ENCODE measurements around the gene SLC25A40. TPM values are rescaled to one million over a fixed set of nuclear protein-coding genes. Genes with fewer than 3 reads are reported as not detected.
"Not testable (repeated sequence)": the region's sequence is repeated elsewhere in the genome, so short reads cannot be mapped to it uniquely, and the experiment has no call there.

The SLC25A40 gene
- total RNA-seq, 2 experiments from 2014 or later = 9.4 to 11.1 TPM

GRCh38 chr7:87822056-87822455, 54.1 kb downstream of the SLC25A40 start:
- H3K4me1 ChIP-seq (ENCODE audit: insufficient read depth, low read length); H3K27me3 ChIP-seq (ENCODE audit: control insufficient read depth in 1 of 2, insufficient read depth in 2 of 2, low read length in 2 of 2); H3K27me3 Mint-ChIP-seq; H3K36me3 ChIP-seq (ENCODE audit: insufficient read depth, low read length); ATAC-seq (ENCODE audit: poor library complexity); H3K4me3 ChIP-seq (ENCODE audit: low read length); POLR2A ChIA-PET; H3K27ac ChIP-seq (ENCODE audit: low read depth in 1 of 2, low read length in 2 of 2); H3K4me1 Mint-ChIP-seq (ENCODE audit: low read depth); CTCF ChIA-PET; intact Hi-C loops (cut with DNase I, micrococcal nuclease); H3K4me3 Mint-ChIP-seq; H3K27ac Mint-ChIP-seq; H3K36me3 Mint-ChIP-seq (ENCODE audit: low read depth); DNase-seq: not testable (repeated sequence)
- peaks cover 12% of the 10 kb centered on the region for H3K9me3 Mint-ChIP-seq
- H3K9me3 ChIP-seq (ENCODE audit: control insufficient read depth in 1 of 2, insufficient read depth in 1 of 2, low read length in 2 of 2) = peaks cover 11 to 14% of the 10 kb centered on the region in 2 experiments

DNA sequence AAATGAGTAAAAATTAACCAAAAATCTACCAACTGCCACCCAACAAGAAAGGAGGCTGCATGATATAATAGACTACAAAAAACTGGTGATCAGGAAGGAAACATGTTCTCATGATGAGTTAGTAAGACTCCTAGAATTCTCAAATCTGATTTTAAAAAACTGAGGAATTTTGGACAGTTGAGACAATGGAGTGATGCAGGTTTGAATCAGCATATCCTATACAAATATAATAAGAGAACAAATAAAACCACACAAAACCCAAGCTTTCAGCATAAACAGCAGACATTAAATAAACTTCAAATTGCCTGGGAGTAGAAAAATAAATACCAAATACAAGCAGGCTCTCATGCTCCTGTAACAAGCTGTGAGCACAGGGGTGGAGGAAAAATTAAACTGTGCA, 57.8 kb downstream of the SLC25A40 start:
- ATAC-seq (ENCODE audit: poor library complexity) = no peak
- Histone ChIP-seq H3K36me3 (ENCODE audit: insufficient read depth, low read length) (no peaks in the 10 kb centered on the region), H3K27ac (ENCODE audit: low read depth in 1 of 2, low read length in 2 of 2) (no peak overlapping the region), H3K4me1 (ENCODE audit: insufficient read depth, low read length) (no peaks in the 10 kb centered on the region), H3K4me3 (ENCODE audit: low read length) (no peak overlapping the region), H3K9me3 (ENCODE audit: control insufficient read depth in 1 of 2, insufficient read depth in 1 of 2, low read length in 2 of 2) (no peaks in the 10 kb centered on the region), H3K27me3 (ENCODE audit: control insufficient read depth in 1 of 2, insufficient read depth in 2 of 2, low read length in 2 of 2) (no peaks in the 10 kb centered on the region)
- no peak for DNase-seq
- Mint-ChIP-seq H3K4me1 (ENCODE audit: low read depth) (no peaks in the 10 kb centered on the region), H3K9me3 (no peaks in the 10 kb centered on the region), H3K4me3 (no peak overlapping the region), H3K36me3 (ENCODE audit: low read depth) (no peaks in the 10 kb centered on the region), H3K27ac (no peak overlapping the region), H3K27me3 (peaks cover 5% of the 10 kb centered on the region)
- intact Hi-C loops (cut with DNase I, micrococcal nuclease) = no loop called here
- ChIA-PET CTCF (no interaction called here), POLR2A (no interaction called here)
- TF ChIP-seq, protein P1, sequence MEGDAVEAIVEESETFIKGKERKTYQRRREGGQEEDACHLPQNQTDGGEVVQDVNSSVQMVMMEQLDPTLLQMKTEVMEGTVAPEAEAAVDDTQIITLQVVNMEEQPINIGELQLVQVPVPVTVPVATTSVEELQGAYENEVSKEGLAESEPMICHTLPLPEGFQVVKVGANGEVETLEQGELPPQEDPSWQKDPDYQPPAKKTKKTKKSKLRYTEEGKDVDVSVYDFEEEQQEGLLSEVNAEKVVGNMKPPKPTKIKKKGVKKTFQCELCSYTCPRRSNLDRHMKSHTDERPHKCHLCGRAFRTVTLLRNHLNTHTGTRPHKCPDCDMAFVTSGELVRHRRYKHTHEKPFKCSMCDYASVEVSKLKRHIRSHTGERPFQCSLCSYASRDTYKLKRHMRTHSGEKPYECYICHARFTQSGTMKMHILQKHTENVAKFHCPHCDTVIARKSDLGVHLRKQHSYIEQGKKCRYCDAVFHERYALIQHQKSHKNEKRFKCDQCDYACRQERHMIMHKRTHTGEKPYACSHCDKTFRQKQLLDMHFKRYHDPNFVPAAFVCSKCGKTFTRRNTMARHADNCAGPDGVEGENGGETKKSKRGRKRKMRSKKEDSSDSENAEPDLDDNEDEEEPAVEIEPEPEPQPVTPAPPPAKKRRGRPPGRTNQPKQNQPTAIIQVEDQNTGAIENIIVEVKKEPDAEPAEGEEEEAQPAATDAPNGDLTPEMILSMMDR (IDR thresholded peaks at IDR 0.05) = no peak

- H3K27me3 Mint-ChIP-seq = peaks cover 5% of the 10 kb centered on the region
- H3K27ac Mint-ChIP-seq = no peak overlapping the region
- no peaks in the 10 kb centered on the region for H3K9me3 Mint-ChIP-seq
- H3K36me3 Mint-ChIP-seq (ENCODE audit: low read depth) = no peaks in the 10 kb centered on the region
- ChIA-PET POLR2A (no interaction called here), CTCF (no interaction called here)
- Histone ChIP-seq H3K4me1 (ENCODE audit: insufficient read depth, low read length) (no peaks in the 10 kb centered on the region), H3K9me3 (ENCODE audit: control insufficient read depth in 1 of 2, insufficient read depth in 1 of 2, low read length in 2 of 2) (no peaks in the 10 kb centered on the region), H3K4me3 (ENCODE audit: low read length) (no peak overlapping the region), H3K27me3 (ENCODE audit: control insufficient read depth in 1 of 2, insufficient read depth in 2 of 2, low read length in 2 of 2) (no peaks in the 10 kb centered on the region), H3K27ac (ENCODE audit: low read depth in 1 of 2, low read length in 2 of 2) (no peak overlapping the region), H3K36me3 (ENCODE audit: insufficient read depth, low read length) (no peaks in the 10 kb centered on the region)
- no peak for DNase-seq
- TF ChIP-seq, protein P1 (IDR thresholded peaks at IDR 0.05) = no peak
- ATAC-seq (ENCODE audit: poor library complexity) = no peak
- intact Hi-C loops (cut with DNase I, micrococcal nuclease) = no loop called here
- H3K4me3 Mint-ChIP-seq = no peak overlapping the region
- H3K4me1 Mint-ChIP-seq (ENCODE audit: low read depth) = no peaks in the 10 kb centered on the region
Measured at GRCh38 chr7:87816389-87816788, 59.8 kb downstream of the SLC25A40 start.

GRCh38 chr7:87810726-87811125, 65.4 kb downstream of the SLC25A40 start:
- ChIA-PET CTCF (no interaction called here), POLR2A (no interaction called here)
- H3K9me3 Mint-ChIP-seq = no peaks in the 10 kb centered on the region
- Histone ChIP-seq H3K4me3 (ENCODE audit: low read length) (no peak overlapping the region), H3K27ac (ENCODE audit: low read depth in 1 of 2, low read length in 2 of 2) (no peak overlapping the region), H3K9me3 (ENCODE audit: control insufficient read depth in 1 of 2, insufficient read depth in 1 of 2, low read length in 2 of 2) (no peaks in the 10 kb centered on the region), H3K27me3 (ENCODE audit: control insufficient read depth in 1 of 2, insufficient read depth in 2 of 2, low read length in 2 of 2) (no peaks in the 10 kb centered on the region), H3K4me1 (ENCODE audit: insufficient read depth, low read length) (no peaks in the 10 kb centered on the region), H3K36me3 (ENCODE audit: insufficient read depth, low read length) (no peaks in the 10 kb centered on the region)
- TF ChIP-seq, protein P1 (IDR thresholded peaks at IDR 0.05) = no peak
- no peak overlapping the region for H3K27ac Mint-ChIP-seq
- DNase-seq = no peak
- intact Hi-C loops (cut with DNase I, micrococcal nuclease) = no loop called here
- no peaks in the 10 kb centered on the region for H3K27me3 Mint-ChIP-seq
- no peak overlapping the region for H3K4me3 Mint-ChIP-seq
- ATAC-seq (ENCODE audit: poor library complexity) = no peak
- no peaks in the 10 kb centered on the region for H3K36me3 Mint-ChIP-seq (ENCODE audit: low read depth)
- H3K4me1 Mint-ChIP-seq (ENCODE audit: low read depth) = no peaks in the 10 kb centered on the region

All from CD4-positive, alpha-beta T cell (primary cell).